ENCODE results near the gene GATB. TPM values are rescaled to one million over a fixed set of nuclear protein-coding genes. Genes with fewer than 3 reads are reported as not detected.

GATB gene
- total and polyA plus RNA-seq, 10 of the 15 experiments (the other 5 are each of a cell fraction or from before 2014, with no cell fraction given), result 20.5 to 37.3 (median 30.5) TPM

GRCh38 chr4:151661873-151662272 lies 98.9 kb downstream of the GATB start:
- Histone ChIP-seq H3K9me3 (replicated peaks; ENCODE audit: control insufficient read depth, insufficient read depth, low read length) (no peaks in the 10 kb centered on the region), H3K27me3 (replicated peaks in 1 of 2; ENCODE audit: control insufficient read depth in 2 of 2, insufficient read depth in 2 of 2, low read length in 1 of 2) (no peaks in the 10 kb centered on the region), H3K4me1 (ENCODE audit: control insufficient read depth, insufficient read depth, low read length) (no peaks in the 10 kb centered on the region), H3K9ac (ENCODE audit: control insufficient read depth, insufficient read depth, low read length) (no peak overlapping the region), H3K79me2 (ENCODE audit: control insufficient read depth, insufficient read depth, low read length) (no peaks in the 10 kb centered on the region), H3K4me3 (no peak overlapping the region), H3K4me2 (ENCODE audit: control insufficient read depth, insufficient read depth) (no peak overlapping the region), H4K20me1 (ENCODE audit: control insufficient read depth, insufficient read depth) (no peaks in the 10 kb centered on the region), H3K36me3 (ENCODE audit: control insufficient read depth in 2 of 2, insufficient read depth in 2 of 2, low read length in 1 of 2) (no peaks in the 10 kb centered on the region), H3K27ac (ENCODE audit: control insufficient read depth, insufficient read depth) (no peak overlapping the region), H2AFZ (ENCODE audit: control insufficient read depth, low read depth, low read length) (no peak overlapping the region)
- BruUV-seq (replicated peaks), result no TSS peak
- SMC1A ChIA-PET (ENCODE audit: uncharacterized antibody, unreplicated experiment), result no interaction called here
- DNase-seq (ENCODE audit: low read depth, low spot score), result no peak
- no peak for FAIRE-seq
- WGBS (ENCODE audit: insufficient coverage, insufficient replicate concordance, low lambda C conversion rate, missing lambda C conversion rate), result 60% methylated on average over 7 of the region's 7 CpGs
- CTCF ChIA-PET, result no interaction called here
- POLR2A ChIA-PET, result no interaction called here
- ATAC-seq, result no peak
- in situ Hi-C loops (cut with MboI) (no loop called here), intact Hi-C loops (cut with micrococcal nuclease; ENCODE audit: unreplicated experiment) (no loop called here)
- RAD21 ChIA-PET (ENCODE audit: unreplicated experiment), result no interaction called here
- TF ChIP-seq ZNF687 (IDR thresholded peaks at IDR 0.05), result no peak
- TF ChIP-seq TCF7 (IDR thresholded peaks at IDR 0.05; ENCODE audit: borderline replicate concordance), result no peak
- no peak for TF ChIP-seq CHD4 (IDR thresholded peaks at IDR 0.05)
- no peak for TF ChIP-seq PAX8 (IDR thresholded peaks at IDR 0.05)
- TF ChIP-seq HDAC6 (IDR thresholded peaks at IDR 0.05; ENCODE audit: unreplicated experiment), result no peak
- TF ChIP-seq, protein P1, sequence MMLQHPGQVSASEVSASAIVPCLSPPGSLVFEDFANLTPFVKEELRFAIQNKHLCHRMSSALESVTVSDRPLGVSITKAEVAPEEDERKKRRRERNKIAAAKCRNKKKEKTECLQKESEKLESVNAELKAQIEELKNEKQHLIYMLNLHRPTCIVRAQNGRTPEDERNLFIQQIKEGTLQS (IDR thresholded peaks at IDR 0.05; ENCODE audit: borderline replicate concordance, extremely low read depth, low read depth, low read length), result no peak
- TF ChIP-seq ATF2 (IDR thresholded peaks at IDR 0.05; ENCODE audit: low read length), result no peak
- TF ChIP-seq, protein P2, sequence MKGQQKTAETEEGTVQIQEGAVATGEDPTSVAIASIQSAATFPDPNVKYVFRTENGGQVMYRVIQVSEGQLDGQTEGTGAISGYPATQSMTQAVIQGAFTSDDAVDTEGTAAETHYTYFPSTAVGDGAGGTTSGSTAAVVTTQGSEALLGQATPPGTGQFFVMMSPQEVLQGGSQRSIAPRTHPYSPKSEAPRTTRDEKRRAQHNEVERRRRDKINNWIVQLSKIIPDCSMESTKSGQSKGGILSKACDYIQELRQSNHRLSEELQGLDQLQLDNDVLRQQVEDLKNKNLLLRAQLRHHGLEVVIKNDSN (IDR thresholded peaks at IDR 0.05; ENCODE audit: borderline replicate concordance, extremely low read length, insufficient read depth, low read depth, low read length), result no peak
- TF ChIP-seq, protein P3, sequence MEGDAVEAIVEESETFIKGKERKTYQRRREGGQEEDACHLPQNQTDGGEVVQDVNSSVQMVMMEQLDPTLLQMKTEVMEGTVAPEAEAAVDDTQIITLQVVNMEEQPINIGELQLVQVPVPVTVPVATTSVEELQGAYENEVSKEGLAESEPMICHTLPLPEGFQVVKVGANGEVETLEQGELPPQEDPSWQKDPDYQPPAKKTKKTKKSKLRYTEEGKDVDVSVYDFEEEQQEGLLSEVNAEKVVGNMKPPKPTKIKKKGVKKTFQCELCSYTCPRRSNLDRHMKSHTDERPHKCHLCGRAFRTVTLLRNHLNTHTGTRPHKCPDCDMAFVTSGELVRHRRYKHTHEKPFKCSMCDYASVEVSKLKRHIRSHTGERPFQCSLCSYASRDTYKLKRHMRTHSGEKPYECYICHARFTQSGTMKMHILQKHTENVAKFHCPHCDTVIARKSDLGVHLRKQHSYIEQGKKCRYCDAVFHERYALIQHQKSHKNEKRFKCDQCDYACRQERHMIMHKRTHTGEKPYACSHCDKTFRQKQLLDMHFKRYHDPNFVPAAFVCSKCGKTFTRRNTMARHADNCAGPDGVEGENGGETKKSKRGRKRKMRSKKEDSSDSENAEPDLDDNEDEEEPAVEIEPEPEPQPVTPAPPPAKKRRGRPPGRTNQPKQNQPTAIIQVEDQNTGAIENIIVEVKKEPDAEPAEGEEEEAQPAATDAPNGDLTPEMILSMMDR (IDR thresholded peaks at IDR 0.05 in 2 of 3, conservative IDR thresholded peaks at IDR 0.05 in 1 of 3; ENCODE audit: control insufficient read depth in 2 of 3, extremely low read depth in 1 of 3, insufficient read depth in 1 of 3, low read depth in 3 of 3, low read length in 3 of 3), result no peak
- TF ChIP-seq CEBPB (IDR thresholded peaks at IDR 0.05; ENCODE audit: borderline replicate concordance in 1 of 2, low read depth in 2 of 2, low read length in 2 of 2), result no peak
- no peak for TF ChIP-seq SP1 (IDR thresholded peaks at IDR 0.05; ENCODE audit: low read depth, low read length)
- TF ChIP-seq GABPA (IDR thresholded peaks at IDR 0.05; ENCODE audit: low read depth), result no peak
- TF ChIP-seq, protein P4, sequence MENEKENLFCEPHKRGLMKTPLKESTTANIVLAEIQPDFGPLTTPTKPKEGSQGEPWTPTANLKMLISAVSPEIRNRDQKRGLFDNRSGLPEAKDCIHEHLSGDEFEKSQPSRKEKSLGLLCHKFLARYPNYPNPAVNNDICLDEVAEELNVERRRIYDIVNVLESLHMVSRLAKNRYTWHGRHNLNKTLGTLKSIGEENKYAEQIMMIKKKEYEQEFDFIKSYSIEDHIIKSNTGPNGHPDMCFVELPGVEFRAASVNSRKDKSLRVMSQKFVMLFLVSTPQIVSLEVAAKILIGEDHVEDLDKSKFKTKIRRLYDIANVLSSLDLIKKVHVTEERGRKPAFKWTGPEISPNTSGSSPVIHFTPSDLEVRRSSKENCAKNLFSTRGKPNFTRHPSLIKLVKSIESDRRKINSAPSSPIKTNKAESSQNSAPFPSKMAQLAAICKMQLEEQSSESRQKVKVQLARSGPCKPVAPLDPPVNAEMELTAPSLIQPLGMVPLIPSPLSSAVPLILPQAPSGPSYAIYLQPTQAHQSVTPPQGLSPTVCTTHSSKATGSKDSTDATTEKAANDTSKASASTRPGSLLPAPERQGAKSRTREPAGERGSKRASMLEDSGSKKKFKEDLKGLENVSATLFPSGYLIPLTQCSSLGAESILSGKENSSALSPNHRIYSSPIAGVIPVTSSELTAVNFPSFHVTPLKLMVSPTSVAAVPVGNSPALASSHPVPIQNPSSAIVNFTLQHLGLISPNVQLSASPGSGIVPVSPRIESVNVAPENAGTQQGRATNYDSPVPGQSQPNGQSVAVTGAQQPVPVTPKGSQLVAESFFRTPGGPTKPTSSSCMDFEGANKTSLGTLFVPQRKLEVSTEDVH (IDR thresholded peaks at IDR 0.05; ENCODE audit: low read depth, partially characterized antibody), result no peak

Measured in GM12878 (cell line).